GOT3 (cell line): Measurements from ENCODE around the gene SALL1.

ENCODE experiments used
- DNase-seq: peaks from one replicate; lab custom pipeline; 2025; ENCODE audit warnings: mixed read lengths; lab: John Stamatoyannopoulos, UW

SALL1 gene

GRCh38 chr16:51111759-51112158, 39.3 kb downstream of the SALL1 start:
- DNase-seq = no peak

GRCh38 chr16:51110700-51111157, 40.3 kb downstream of the SALL1 start:
- DNase-seq = no peak

- no peak for DNase-seq
Measured at GRCh38 chr16:51109173-51109572, 41.9 kb downstream of the SALL1 start.

- DNase-seq = no peak
Measured at GRCh38 chr16:51107742-51108141, 43.3 kb downstream of the SALL1 start.

- no peak for DNase-seq
Measured at GRCh38 chr16:51106535-51106934, 44.5 kb downstream of the SALL1 start.

- no peak for DNase-seq
Measured at GRCh38 chr16:51103590-51103989, 47.5 kb downstream of the SALL1 start.

GRCh38 chr16:51097729-51098128, 53.3 kb downstream of the SALL1 start:
- DNase-seq = no peak

GRCh38 chr16:51095890-51096626, 55.0 kb downstream of the SALL1 start:
- no peak for DNase-seq

GRCh38 chr16:51095084-51095881, 55.8 kb downstream of the SALL1 start:
- no peak for DNase-seq

- DNase-seq = no peak
Measured at GRCh38 chr16:51093726-51094280, 57.3 kb downstream of the SALL1 start.
